Measurements from ENCODE around the gene CPEB3. TPM values are rescaled to one million over a fixed set of nuclear protein-coding genes. Genes with fewer than 3 reads are reported as not detected.
A peak's percentile ranks its signal among the peaks of the same experiment; 100 is the strongest.
"Not testable (repeated sequence)": the region's sequence is repeated elsewhere in the genome, so short reads cannot be mapped to it uniquely, and the experiment has no call there.

The CPEB3 gene
- total RNA-seq, 1 donor from 2014 or later, result 13.6 TPM

DNA sequence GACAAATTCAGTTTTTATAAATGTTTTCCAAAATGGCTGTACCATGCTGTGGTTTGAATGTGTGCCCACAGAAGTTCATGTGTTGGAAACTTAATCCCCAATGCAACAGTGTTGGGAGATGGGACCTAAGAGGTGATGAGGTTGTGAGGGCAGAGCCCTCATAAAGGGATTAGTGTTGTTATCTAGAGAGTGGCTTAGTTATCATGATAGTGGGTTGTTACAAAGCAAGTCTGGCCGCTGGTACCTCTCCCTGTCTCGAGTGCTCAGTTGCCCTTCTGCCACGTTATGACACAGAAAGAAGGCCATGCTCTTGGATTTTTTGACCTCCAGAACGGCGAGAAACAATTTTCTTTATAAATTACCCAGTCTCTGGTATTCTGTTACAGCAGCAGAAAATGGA lies 248.3 kb downstream of the CPEB3 start:
- Histone ChIP-seq H3K4me3 (no peak overlapping the region), H3K27ac (replicated peaks) (no peak overlapping the region), H3K4me1 (no peaks in the 10 kb centered on the region), H3K9me3 (replicated peaks) (no peaks in the 10 kb centered on the region), H3K36me3 (peaks cover 4% of the 10 kb centered on the region), H3K27me3 (ENCODE audit: low read depth) (no peaks in the 10 kb centered on the region)
- DNase-seq, result no peak
- no peak for TF ChIP-seq CTCF (IDR thresholded peaks at IDR 0.05; ENCODE audit: borderline replicate concordance)
- intact Hi-C loops (cut with micrococcal nuclease), result no loop called here

DNA sequence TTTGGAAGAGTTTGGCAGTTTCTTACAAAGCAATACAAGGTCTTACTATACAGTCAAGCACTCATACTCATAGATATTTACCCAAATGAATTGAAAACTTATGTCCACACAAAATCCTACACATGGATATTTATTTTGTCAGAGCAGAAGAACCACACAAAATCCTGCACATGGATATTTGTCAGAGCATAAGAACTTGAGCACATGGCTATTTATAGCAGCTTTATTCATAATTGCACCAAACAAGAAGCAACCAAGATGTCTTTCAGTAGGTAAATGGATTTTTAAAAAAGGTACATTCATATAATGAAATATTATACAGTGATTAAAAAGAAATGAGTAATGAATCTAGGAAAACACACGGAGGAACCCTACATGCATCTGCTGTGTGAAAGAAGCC lies 251.9 kb downstream of the CPEB3 start:
- DNase-seq, result no peak
- Histone ChIP-seq H3K4me1 (no peaks in the 10 kb centered on the region), H3K27me3 (ENCODE audit: low read depth) (no peaks in the 10 kb centered on the region), H3K4me3 (no peak overlapping the region), H3K36me3 (peaks cover 10% of the 10 kb centered on the region), H3K9me3 (replicated peaks) (peaks cover 10% of the 10 kb centered on the region), H3K27ac (replicated peaks) (no peak overlapping the region)
- intact Hi-C loops (cut with micrococcal nuclease), result no loop called here
- TF ChIP-seq CTCF (IDR thresholded peaks at IDR 0.05; ENCODE audit: borderline replicate concordance), result no peak

- H3K27ac ChIP-seq (replicated peaks); intact Hi-C loops (cut with micrococcal nuclease); H3K4me3 ChIP-seq; H3K27me3 ChIP-seq (ENCODE audit: low read depth); H3K4me1 ChIP-seq; DNase-seq: not testable (repeated sequence)
- H3K9me3 ChIP-seq (replicated peaks), result peaks cover 10% of the 10 kb centered on the region
- peaks cover 64% of the 10 kb centered on the region for H3K36me3 ChIP-seq
Measured at GRCh38 chr10:92033070-92033469, 257.8 kb downstream of the CPEB3 start.

- H3K4me3 ChIP-seq, result no peak overlapping the region
- no peak overlapping the region for H3K27ac ChIP-seq (replicated peaks)
- no peaks in the 10 kb centered on the region for H3K4me1 ChIP-seq
- H3K36me3 ChIP-seq, result peaks cover 79% of the 10 kb centered on the region
- TF ChIP-seq CTCF (IDR thresholded peaks at IDR 0.05; ENCODE audit: borderline replicate concordance), result no peak
- DNase-seq, result no peak
- intact Hi-C loops (cut with micrococcal nuclease), result no loop called here
- no peaks in the 10 kb centered on the region for H3K27me3 ChIP-seq (ENCODE audit: low read depth)
- peaks cover 10% of the 10 kb centered on the region for H3K9me3 ChIP-seq (replicated peaks)
Measured at GRCh38 chr10:92031580-92031979, 259.3 kb downstream of the CPEB3 start.

GRCh38 chr10:92027141-92027540 lies 263.7 kb downstream of the CPEB3 start:
- intact Hi-C loops (cut with micrococcal nuclease), result no loop called here
- no peak overlapping the region for H3K4me3 ChIP-seq
- no peak overlapping the region for H3K27ac ChIP-seq (replicated peaks)
- no peak for TF ChIP-seq CTCF (IDR thresholded peaks at IDR 0.05; ENCODE audit: borderline replicate concordance)
- no peak for DNase-seq
- peaks cover 92% of the 10 kb centered on the region for H3K36me3 ChIP-seq
- H3K27me3 ChIP-seq (ENCODE audit: low read depth), result no peaks in the 10 kb centered on the region
- no peaks in the 10 kb centered on the region for H3K4me1 ChIP-seq
- no peaks in the 10 kb centered on the region for H3K9me3 ChIP-seq (replicated peaks)

- H3K27ac ChIP-seq (replicated peaks); DNase-seq; intact Hi-C loops (cut with micrococcal nuclease); H3K9me3 ChIP-seq (replicated peaks); H3K27me3 ChIP-seq (ENCODE audit: low read depth); H3K4me1 ChIP-seq; H3K4me3 ChIP-seq: not testable (repeated sequence)
- peaks cover 84% of the 10 kb centered on the region for H3K36me3 ChIP-seq
Measured at GRCh38 chr10:92025340-92025739, 265.5 kb downstream of the CPEB3 start.

DNA sequence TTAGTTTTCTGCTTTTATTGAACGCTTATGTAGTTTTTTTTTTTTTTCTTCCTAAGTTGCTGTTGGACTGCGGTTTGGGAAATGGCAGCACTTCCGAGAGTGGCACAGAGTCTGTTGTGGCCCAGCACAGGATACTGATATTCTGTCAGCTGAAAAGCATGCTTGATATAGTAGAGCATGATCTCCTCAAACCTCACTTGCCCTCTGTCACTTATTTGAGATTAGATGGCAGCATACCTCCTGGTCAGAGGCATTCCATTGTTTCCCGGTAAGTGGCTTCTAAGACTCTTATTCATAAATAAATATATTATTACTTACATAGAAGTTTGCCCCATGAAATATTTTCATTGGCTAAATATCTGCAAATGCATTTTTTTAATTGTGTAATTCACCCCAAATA lies 266.2 kb downstream of the CPEB3 start:
- intact Hi-C loops (cut with micrococcal nuclease), result no loop called here
- no peak for DNase-seq
- H3K4me1 ChIP-seq, result no peaks in the 10 kb centered on the region
- H3K36me3 ChIP-seq, result peaks cover 84% of the 10 kb centered on the region
- no peaks in the 10 kb centered on the region for H3K27me3 ChIP-seq (ENCODE audit: low read depth)
- no peak for TF ChIP-seq CTCF (IDR thresholded peaks at IDR 0.05; ENCODE audit: borderline replicate concordance)
- no peaks in the 10 kb centered on the region for H3K9me3 ChIP-seq (replicated peaks)
- peak overlapping the region; percentile 4 for H3K27ac ChIP-seq (replicated peaks)
- H3K4me3 ChIP-seq, result no peak overlapping the region

All from left ventricle myocardium inferior (tissue), 1 donor.